ENCODE data around the gene PHLPP2. TPM values are rescaled to one million over a fixed set of nuclear protein-coding genes. Genes with fewer than 3 reads are reported as not detected.
"Not testable (repeated sequence)": the region's sequence is repeated elsewhere in the genome, so short reads cannot be mapped to it uniquely, and the experiment has no call there.

The PHLPP2 gene
- total RNA-seq, 2 donors from 2014 or later = 8.1 to 17.1 TPM

DNA sequence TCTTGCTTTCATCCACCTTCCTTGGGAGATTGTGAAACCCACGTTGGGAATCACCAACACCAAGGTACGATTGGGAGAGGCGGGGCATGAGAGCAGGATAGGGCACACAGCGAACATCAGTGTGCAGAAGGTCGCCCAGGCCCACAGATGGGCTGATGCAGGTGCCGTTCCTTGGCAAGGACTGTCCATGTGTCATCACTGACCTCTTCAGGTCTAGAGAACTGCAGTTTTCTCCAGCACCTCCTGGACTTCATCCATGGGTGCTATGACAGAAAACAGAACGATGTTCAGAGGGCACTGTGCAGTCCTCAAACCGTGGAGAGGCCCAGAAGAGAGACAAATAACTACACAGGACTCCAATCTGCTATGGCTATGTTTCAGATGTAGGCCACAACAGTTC lies 123.7 kb downstream of the PHLPP2 start:
- DNase-seq (ENCODE audit: low spot score) (no peak), ATAC-seq (ENCODE audit: insufficient number of reproducible peaks, low FRiP score, low read depth) (no peak)
- H3K4me1 ChIP-seq (ENCODE audit: control insufficient read depth in 1 of 2, low read depth in 2 of 2) = no peaks in the 10 kb centered on the region
- no peaks in the 10 kb centered on the region for H3K27me3 ChIP-seq (replicated peaks; ENCODE audit: insufficient read depth)
- H3K27ac ChIP-seq = no peak overlapping the region
- H3K9me3 ChIP-seq = no peaks in the 10 kb centered on the region
- TF ChIP-seq, protein P1, sequence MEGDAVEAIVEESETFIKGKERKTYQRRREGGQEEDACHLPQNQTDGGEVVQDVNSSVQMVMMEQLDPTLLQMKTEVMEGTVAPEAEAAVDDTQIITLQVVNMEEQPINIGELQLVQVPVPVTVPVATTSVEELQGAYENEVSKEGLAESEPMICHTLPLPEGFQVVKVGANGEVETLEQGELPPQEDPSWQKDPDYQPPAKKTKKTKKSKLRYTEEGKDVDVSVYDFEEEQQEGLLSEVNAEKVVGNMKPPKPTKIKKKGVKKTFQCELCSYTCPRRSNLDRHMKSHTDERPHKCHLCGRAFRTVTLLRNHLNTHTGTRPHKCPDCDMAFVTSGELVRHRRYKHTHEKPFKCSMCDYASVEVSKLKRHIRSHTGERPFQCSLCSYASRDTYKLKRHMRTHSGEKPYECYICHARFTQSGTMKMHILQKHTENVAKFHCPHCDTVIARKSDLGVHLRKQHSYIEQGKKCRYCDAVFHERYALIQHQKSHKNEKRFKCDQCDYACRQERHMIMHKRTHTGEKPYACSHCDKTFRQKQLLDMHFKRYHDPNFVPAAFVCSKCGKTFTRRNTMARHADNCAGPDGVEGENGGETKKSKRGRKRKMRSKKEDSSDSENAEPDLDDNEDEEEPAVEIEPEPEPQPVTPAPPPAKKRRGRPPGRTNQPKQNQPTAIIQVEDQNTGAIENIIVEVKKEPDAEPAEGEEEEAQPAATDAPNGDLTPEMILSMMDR (IDR thresholded peaks at IDR 0.05) = no peak
- no peaks in the 10 kb centered on the region for H3K36me3 ChIP-seq
- H3K4me3 ChIP-seq = no peak overlapping the region

DNA sequence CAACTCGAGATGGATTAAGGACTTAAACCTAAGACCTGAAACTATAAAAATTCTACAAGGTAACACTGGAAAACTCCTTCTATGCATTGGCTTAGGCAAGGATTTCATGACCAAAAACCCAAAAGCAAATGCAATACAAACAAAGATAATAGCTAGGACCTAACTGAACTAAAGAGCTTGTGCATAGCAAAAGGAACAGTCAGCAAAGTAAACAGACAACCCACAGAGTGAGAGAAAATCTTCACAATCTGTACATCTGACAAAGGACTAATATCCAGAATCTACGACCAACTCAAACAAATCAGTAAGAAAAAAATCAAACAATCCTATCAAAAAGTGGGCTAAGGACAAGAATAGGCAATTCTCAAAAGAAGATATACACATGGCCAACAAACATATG lies 126.1 kb downstream of the PHLPP2 start:
- H3K36me3 ChIP-seq; ATAC-seq (ENCODE audit: insufficient number of reproducible peaks, low FRiP score, low read depth); H3K27ac ChIP-seq; H3K4me3 ChIP-seq; H3K27me3 ChIP-seq (replicated peaks; ENCODE audit: insufficient read depth); H3K4me1 ChIP-seq (ENCODE audit: control insufficient read depth in 1 of 2, low read depth in 2 of 2); DNase-seq (ENCODE audit: low spot score); H3K9me3 ChIP-seq: not testable (repeated sequence)

DNA sequence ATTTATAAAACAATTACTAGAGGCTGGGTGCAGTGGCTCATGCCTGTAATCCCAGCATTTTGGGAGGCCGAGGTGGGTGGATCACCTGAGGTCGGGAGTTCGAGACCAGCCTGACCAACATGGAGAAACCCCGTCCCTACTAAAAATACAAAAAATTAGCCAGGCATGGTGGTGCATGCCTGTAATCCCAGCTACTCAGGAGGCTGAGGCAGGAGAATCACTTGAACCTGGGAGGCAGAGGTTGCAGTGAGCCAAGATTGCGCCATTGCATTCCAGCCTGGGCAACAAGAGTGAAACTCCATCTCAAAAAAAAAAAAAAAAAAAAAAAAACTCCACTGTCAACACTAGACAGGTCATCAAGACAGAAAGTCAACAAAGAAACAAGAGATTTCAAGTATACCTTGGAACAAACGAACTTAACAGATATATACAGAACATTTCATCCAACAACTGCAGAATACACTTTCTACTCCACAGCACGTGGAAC lies 129.1 kb downstream of the PHLPP2 start:
- not testable (repeated sequence) for DNase-seq (ENCODE audit: low spot score); H3K27me3 ChIP-seq (replicated peaks; ENCODE audit: insufficient read depth); H3K36me3 ChIP-seq; ATAC-seq (ENCODE audit: insufficient number of reproducible peaks, low FRiP score, low read depth); H3K4me3 ChIP-seq; H3K9me3 ChIP-seq; H3K4me1 ChIP-seq (ENCODE audit: control insufficient read depth in 1 of 2, low read depth in 2 of 2); H3K27ac ChIP-seq

Other genes starting within 250 kb of the PHLPP2 start
- 1 to 10 TPM; 3.7 to 9.0 TPM for gene ZNF19, start 235.4 kb downstream of the PHLPP2 start, total RNA-seq
- gene CHST4, start 198.3 kb downstream of the PHLPP2 start, total RNA-seq = not detected
- gene TAT, start 147.6 kb downstream of the PHLPP2 start, total RNA-seq = not detected
- not detected for gene MARVELD3, start 98.5 kb downstream of the PHLPP2 start, total RNA-seq
- 10 to 100 TPM; 47.8 to 65.1 TPM for gene AP1G1, start 84.1 kb upstream of the PHLPP2 start, total RNA-seq
- 10 to 100 TPM; 36.3 to 36.5 TPM for gene ATXN1L, start 121.3 kb upstream of the PHLPP2 start, total RNA-seq
- gene ZNF821, start 159.5 kb upstream of the PHLPP2 start, total RNA-seq = 1 to 10 TPM; 5.7 to 6.3 TPM
- 100 to 1,000 TPM; 154 to 181 TPM for gene IST1, start 170.8 kb upstream of the PHLPP2 start, total RNA-seq